ENCODE measurements around the gene TEC. TPM values are rescaled to one million over a fixed set of nuclear protein-coding genes. Genes with fewer than 3 reads are reported as not detected.

TEC gene
- total and polyA plus RNA-seq, 2 of the 8 experiments (the other 6 are each of a cell fraction or from before 2014, with no cell fraction given): 0.73 to 1.8 TPM

DNA sequence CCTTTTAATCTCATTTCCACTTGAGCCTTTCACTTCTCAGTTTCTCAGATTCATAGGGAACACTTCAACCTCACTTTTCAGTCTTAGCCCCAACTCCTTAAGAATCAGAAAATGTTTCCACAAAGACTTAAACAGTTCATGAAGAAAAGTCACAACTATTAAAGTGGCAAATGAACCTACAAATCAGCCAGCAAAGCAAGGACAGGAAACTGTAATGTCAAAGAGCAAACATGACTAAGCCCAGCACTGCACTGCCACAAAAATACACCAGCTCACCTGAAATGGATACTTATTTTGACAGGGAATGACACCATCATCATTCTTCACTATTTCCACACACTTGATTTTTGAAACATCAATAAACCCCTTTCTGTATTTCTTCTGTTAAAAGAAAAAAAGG, 93.8 kb downstream of the TEC start (continued):
- TF ChIP-seq, protein P1, sequence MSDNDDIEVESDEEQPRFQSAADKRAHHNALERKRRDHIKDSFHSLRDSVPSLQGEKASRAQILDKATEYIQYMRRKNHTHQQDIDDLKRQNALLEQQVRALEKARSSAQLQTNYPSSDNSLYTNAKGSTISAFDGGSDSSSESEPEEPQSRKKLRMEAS (IDR thresholded peaks at IDR 0.05): no peak
- TF ChIP-seq TEAD4 (IDR thresholded peaks at IDR 0.05; ENCODE audit: low read depth, low read length) (no peak), FOSL1 (IDR thresholded peaks at IDR 0.05; ENCODE audit: insufficient read depth, low read depth, low read length) (no peak), CHD1 (IDR thresholded peaks at IDR 0.05; ENCODE audit: low read depth, low read length) (no peak), CTBP2 (IDR thresholded peaks at IDR 0.05; ENCODE audit: borderline replicate concordance, insufficient read depth, insufficient read length, low read length) (no peak), SIN3A (conservative IDR thresholded peaks at IDR 0.05 in 1 of 2, IDR thresholded peaks at IDR 0.05 in 1 of 2; ENCODE audit: low read depth in 1 of 2, low read length in 2 of 2) (no peak), TAF1 (IDR thresholded peaks at IDR 0.05; ENCODE audit: low read depth, low read length) (no peak)

All from H1 (cell line).